ENCODE measurements around the gene ULK2. TPM values are rescaled to one million over a fixed set of nuclear protein-coding genes. Genes with fewer than 3 reads are reported as not detected.
"Not testable (repeated sequence)": the region's sequence is repeated elsewhere in the genome, so short reads cannot be mapped to it uniquely, and the experiment has no call there.

ULK2 gene
- total RNA-seq, 5 donors from 2014 or later (not counting 1 experiment from before 2014, with no cell fraction given) = 9.8 to 18.5 (median 10.5) TPM

DNA sequence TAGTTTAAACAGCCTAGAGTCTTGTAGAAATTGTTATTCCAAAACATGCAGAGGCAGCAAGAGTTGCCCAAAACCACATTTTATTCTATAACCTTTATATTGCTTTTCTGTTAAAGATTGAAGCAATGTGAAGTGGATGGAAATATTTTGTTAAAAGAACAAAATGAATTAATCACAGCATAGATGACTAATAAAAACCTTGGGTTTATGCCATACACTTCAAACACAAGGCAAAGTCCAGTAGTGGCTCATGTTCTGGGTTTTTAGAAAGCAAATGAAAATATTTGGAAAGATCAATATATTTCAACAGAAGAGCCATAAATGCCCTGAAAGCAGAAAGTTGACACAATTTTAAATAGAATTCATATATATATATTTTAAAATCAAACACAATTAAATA, 36.7 kb upstream of the ULK2 start:
- DNase-seq = no peak
- Mint-ChIP-seq H3K9me3 (no peaks in the 10 kb centered on the region), H3K27ac (no peak overlapping the region), H3K4me1 (no peaks in the 10 kb centered on the region), H3K27me3 (no peaks in the 10 kb centered on the region), H3K4me3 (no peak overlapping the region), H3K36me3 (peaks cover 48% of the 10 kb centered on the region)
- ChIA-PET POLR2A (no interaction called here), CTCF (interaction anchor here in 1 of 2 donors (0.7 kb wide), 1 partner anchor 106 kb away, joined by 3 read pairs; no protein-coding TSS in a partner anchor)
- Histone ChIP-seq H3K4me1 (ENCODE audit: control insufficient read depth in 1 of 2, extremely low read depth in 1 of 2, insufficient read depth in 2 of 2, low read length in 2 of 2) (no peaks in the 10 kb centered on the region), H3K27ac (ENCODE audit: low read length) (no peak overlapping the region), H3K4me3 (ENCODE audit: control insufficient read depth in 1 of 2, extremely low read depth in 1 of 2, low read length in 1 of 2) (no peak overlapping the region), H3K9me3 (no peaks in the 10 kb centered on the region), H3K27me3 (replicated peaks in 1 of 2; ENCODE audit: control insufficient read depth in 2 of 2, extremely low read depth in 1 of 2, insufficient read depth in 2 of 2, low read length in 1 of 2) (no peaks in the 10 kb centered on the region), H3K36me3 (ENCODE audit: control insufficient read depth in 2 of 2, extremely low read depth in 1 of 2, insufficient read depth in 1 of 2, low read length in 1 of 2) (peaks cover 10 to 63% of the 10 kb centered on the region in 2 donors)
- ATAC-seq (replicated peaks in 1 of 4) = no peak

DNA sequence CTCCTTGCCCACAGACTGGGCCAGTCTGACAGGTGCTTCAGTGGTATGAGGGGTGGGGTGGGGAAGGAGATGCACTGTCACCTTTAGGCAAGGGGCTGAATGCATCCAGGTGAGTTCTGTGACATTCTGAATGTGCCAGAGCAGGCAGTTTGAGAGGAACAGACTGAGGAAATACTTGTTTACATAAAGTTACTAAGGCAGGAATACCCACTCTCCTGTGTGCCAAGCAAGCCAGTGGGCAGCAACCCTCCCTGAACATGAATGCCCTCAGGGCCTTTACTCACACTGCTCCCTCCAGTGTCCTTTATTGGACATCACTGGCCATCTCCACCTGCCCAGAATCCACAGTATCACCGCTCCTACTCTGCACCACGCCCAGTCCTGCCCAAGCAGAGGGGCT, 33.1 kb upstream of the ULK2 start:
- Histone ChIP-seq H3K36me3 (ENCODE audit: control insufficient read depth in 2 of 2, extremely low read depth in 1 of 2, insufficient read depth in 1 of 2, low read length in 1 of 2) (peaks cover 10 to 28% of the 10 kb centered on the region in 2 donors), H3K4me3 (ENCODE audit: control insufficient read depth in 1 of 2, extremely low read depth in 1 of 2, low read length in 1 of 2) (no peak overlapping the region), H3K27ac (ENCODE audit: low read length) (no peak overlapping the region), H3K4me1 (ENCODE audit: control insufficient read depth in 1 of 2, extremely low read depth in 1 of 2, insufficient read depth in 2 of 2, low read length in 2 of 2) (no peaks in the 10 kb centered on the region), H3K9me3 (no peaks in the 10 kb centered on the region), H3K27me3 (replicated peaks in 1 of 2; ENCODE audit: control insufficient read depth in 2 of 2, extremely low read depth in 1 of 2, insufficient read depth in 2 of 2, low read length in 1 of 2) (no peaks in the 10 kb centered on the region)
- Mint-ChIP-seq H3K4me1 (peaks cover 0 to 13% (median 6%) of the 10 kb centered on the region in 3 donors), H3K27me3 (no peaks in the 10 kb centered on the region), H3K27ac (peak overlapping the region in 1 of 2 donors; percentile 64), H3K36me3 (peaks cover 21% of the 10 kb centered on the region), H3K9me3 (no peaks in the 10 kb centered on the region), H3K4me3 (no peak overlapping the region)
- no CpG with 5 or more reads among the region's 2 CpGs for WGBS (ENCODE audit: insufficient coverage)
- DNase-seq (no peak), ATAC-seq (replicated peaks in 1 of 4) (no peak)
- ChIA-PET CTCF (interaction anchor here in 1 of 2 donors (0.7 kb wide), 1 partner anchor 287 kb away, joined by 3 read pairs; no protein-coding TSS in a partner anchor), POLR2A (interaction anchor here in 1 of 2 donors (0.6 kb wide), 1 partner anchor 62 kb away, joined by 8 read pairs; no protein-coding TSS in a partner anchor)

- Mint-ChIP-seq H3K4me3 (no peak overlapping the region), H3K27me3 (no peaks in the 10 kb centered on the region), H3K27ac (peak overlapping the region in 1 of 2 donors; percentile 29), H3K9me3 (no peaks in the 10 kb centered on the region), H3K4me1 (peaks cover 0 to 13% (median 6%) of the 10 kb centered on the region in 3 donors), H3K36me3 (peaks cover 4% of the 10 kb centered on the region)
- Histone ChIP-seq H3K4me3 (ENCODE audit: control insufficient read depth in 1 of 2, extremely low read depth in 1 of 2, low read length in 1 of 2) (no peak overlapping the region), H3K9me3 (no peaks in the 10 kb centered on the region), H3K27me3 (replicated peaks in 1 of 2; ENCODE audit: control insufficient read depth in 2 of 2, extremely low read depth in 1 of 2, insufficient read depth in 2 of 2, low read length in 1 of 2) (peaks cover 0 to 1% of the 10 kb centered on the region in 2 experiments), H3K36me3 (ENCODE audit: control insufficient read depth in 2 of 2, extremely low read depth in 1 of 2, insufficient read depth in 1 of 2, low read length in 1 of 2) (peaks cover 6 to 10% of the 10 kb centered on the region in 2 donors), H3K4me1 (ENCODE audit: control insufficient read depth in 1 of 2, extremely low read depth in 1 of 2, insufficient read depth in 2 of 2, low read length in 2 of 2) (no peaks in the 10 kb centered on the region), H3K27ac (ENCODE audit: low read length) (no peak overlapping the region)
- POLR2A ChIA-PET = no interaction called here
- DNase-seq = no peak
- WGBS (ENCODE audit: insufficient coverage) = 100% methylated on average over 2 of the region's 2 CpGs
- no peak for ATAC-seq (replicated peaks in 1 of 4)
- CTCF ChIA-PET = no interaction called here
Measured at GRCh38 chr17:19897903-19898302, 30.2 kb upstream of the ULK2 start.

DNA sequence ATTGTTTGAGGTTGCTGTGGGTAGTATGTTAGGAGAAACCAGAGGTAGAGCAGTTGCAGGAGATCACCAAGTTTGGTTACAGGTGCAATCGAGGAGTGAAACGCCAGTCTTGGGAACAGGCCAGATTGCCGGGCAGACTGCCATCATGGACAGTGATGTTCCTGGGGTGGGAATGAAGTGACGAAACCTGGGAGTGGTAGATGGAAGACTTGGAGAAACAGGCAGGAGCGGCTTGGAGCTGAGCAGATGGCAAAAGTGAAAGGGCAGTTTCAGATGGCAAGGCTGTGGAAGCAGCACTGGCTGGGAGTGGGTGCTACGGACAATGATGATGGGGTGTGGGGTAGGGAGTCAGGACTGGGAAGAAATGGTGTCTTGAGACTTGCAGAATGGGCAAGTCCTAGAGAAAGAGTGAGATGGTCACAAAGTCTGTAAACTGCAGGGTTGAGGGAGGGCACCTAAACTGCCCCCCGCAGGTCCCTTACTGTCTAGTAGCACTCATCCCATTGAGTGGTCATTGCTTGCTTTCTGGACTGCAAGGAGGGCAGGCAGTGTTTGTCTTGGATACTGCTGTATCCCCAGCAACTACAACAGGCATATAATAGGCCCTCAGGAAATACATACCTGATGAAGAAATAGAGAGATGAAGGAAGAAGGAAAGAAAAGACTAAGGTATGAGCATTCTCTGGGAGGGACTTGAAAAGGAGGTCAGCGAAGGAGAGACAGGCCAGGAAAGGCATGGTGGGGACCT, 29.5 kb upstream of the ULK2 start:
- H3K27me3 Mint-ChIP-seq = no peaks in the 10 kb centered on the region
- Histone ChIP-seq H3K27me3 (replicated peaks in 1 of 2; ENCODE audit: control insufficient read depth in 2 of 2, extremely low read depth in 1 of 2, insufficient read depth in 2 of 2, low read length in 1 of 2) (peaks cover 0 to 3% of the 10 kb centered on the region in 2 experiments), H3K4me1 (ENCODE audit: control insufficient read depth in 1 of 2, extremely low read depth in 1 of 2, insufficient read depth in 2 of 2, low read length in 2 of 2) (no peaks in the 10 kb centered on the region), H3K4me3 (ENCODE audit: control insufficient read depth in 1 of 2, extremely low read depth in 1 of 2, low read length in 1 of 2) (no peak overlapping the region), H3K9me3 (no peaks in the 10 kb centered on the region), H3K36me3 (ENCODE audit: control insufficient read depth in 2 of 2, extremely low read depth in 1 of 2, insufficient read depth in 1 of 2, low read length in 1 of 2) (peaks cover 6 to 10% of the 10 kb centered on the region in 2 donors), H3K27ac (ENCODE audit: low read length) (no peak overlapping the region)
- peaks cover 0 to 13% (median 6%) of the 10 kb centered on the region in 3 donors for H3K4me1 Mint-ChIP-seq
- ATAC-seq (replicated peaks in 1 of 4) = no peak
- H3K36me3 Mint-ChIP-seq = peaks cover 4% of the 10 kb centered on the region
- H3K4me3 Mint-ChIP-seq = no peak overlapping the region
- peak overlapping the region in 1 of 2 donors; percentile 18 for H3K27ac Mint-ChIP-seq
- 93% methylated on average over 7 of the region's 8 CpGs for WGBS (ENCODE audit: insufficient coverage)
- ChIA-PET POLR2A (no interaction called here), CTCF (no interaction called here)
- no peaks in the 10 kb centered on the region for H3K9me3 Mint-ChIP-seq
- DNase-seq = no peak

DNA sequence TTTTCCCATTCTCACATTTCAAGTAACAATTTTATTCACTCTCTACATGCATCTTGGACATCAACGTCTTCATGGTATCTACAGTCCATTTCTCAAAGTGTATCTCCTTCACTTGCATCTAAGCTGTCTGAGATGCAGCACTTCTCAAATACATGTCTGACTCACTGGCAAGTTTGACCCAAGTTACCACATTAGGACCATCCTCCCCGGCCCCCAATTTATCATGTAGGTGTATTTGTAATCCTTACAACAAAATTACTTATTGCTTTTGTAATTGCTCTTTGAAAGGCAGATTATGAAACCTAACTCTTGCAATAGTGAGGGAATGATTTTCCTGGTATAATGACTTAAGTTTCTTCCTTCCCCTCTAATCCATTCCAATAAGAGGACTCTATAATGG, 28.9 kb upstream of the ULK2 start:
- ATAC-seq (replicated peaks in 1 of 4) = no peak
- Histone ChIP-seq H3K9me3 (no peaks in the 10 kb centered on the region), H3K27me3 (replicated peaks in 1 of 2; ENCODE audit: control insufficient read depth in 2 of 2, extremely low read depth in 1 of 2, insufficient read depth in 2 of 2, low read length in 1 of 2) (peaks cover 0 to 3% of the 10 kb centered on the region in 2 experiments), H3K27ac (ENCODE audit: low read length) (no peak overlapping the region), H3K36me3 (ENCODE audit: control insufficient read depth in 2 of 2, extremely low read depth in 1 of 2, insufficient read depth in 1 of 2, low read length in 1 of 2) (peaks cover 6 to 10% of the 10 kb centered on the region in 2 donors), H3K4me1 (ENCODE audit: control insufficient read depth in 1 of 2, extremely low read depth in 1 of 2, insufficient read depth in 2 of 2, low read length in 2 of 2) (no peaks in the 10 kb centered on the region), H3K4me3 (ENCODE audit: control insufficient read depth in 1 of 2, extremely low read depth in 1 of 2, low read length in 1 of 2) (no peak overlapping the region)
- WGBS (ENCODE audit: insufficient coverage) = 80% methylated on average over 1 of the region's 2 CpGs
- peaks cover 4% of the 10 kb centered on the region for H3K36me3 Mint-ChIP-seq
- no peak for DNase-seq
- ChIA-PET POLR2A (no interaction called here), CTCF (no interaction called here)
- H3K4me1 Mint-ChIP-seq = peaks cover 0 to 13% (median 6%) of the 10 kb centered on the region in 3 donors
- H3K4me3 Mint-ChIP-seq = no peak overlapping the region
- no peaks in the 10 kb centered on the region for H3K27me3 Mint-ChIP-seq
- no peaks in the 10 kb centered on the region for H3K9me3 Mint-ChIP-seq
- H3K27ac Mint-ChIP-seq = peak overlapping the region in 1 of 2 donors; percentile 18

GRCh38 chr17:19890554-19890953, 22.8 kb upstream of the ULK2 start:
- H3K9me3 Mint-ChIP-seq; H3K4me3 Mint-ChIP-seq; H3K36me3 Mint-ChIP-seq; H3K27me3 ChIP-seq (replicated peaks in 1 of 2; ENCODE audit: control insufficient read depth in 2 of 2, extremely low read depth in 1 of 2, insufficient read depth in 2 of 2, low read length in 1 of 2); H3K9me3 ChIP-seq; POLR2A ChIA-PET; H3K4me1 Mint-ChIP-seq; DNase-seq; H3K4me3 ChIP-seq (ENCODE audit: control insufficient read depth in 1 of 2, extremely low read depth in 1 of 2, low read length in 1 of 2); H3K36me3 ChIP-seq (ENCODE audit: control insufficient read depth in 2 of 2, extremely low read depth in 1 of 2, insufficient read depth in 1 of 2, low read length in 1 of 2); ATAC-seq (replicated peaks in 1 of 4); H3K27ac ChIP-seq (ENCODE audit: low read length); H3K27me3 Mint-ChIP-seq; H3K4me1 ChIP-seq (ENCODE audit: control insufficient read depth in 1 of 2, extremely low read depth in 1 of 2, insufficient read depth in 2 of 2, low read length in 2 of 2); H3K27ac Mint-ChIP-seq: not testable (repeated sequence)
- CTCF ChIA-PET = interaction anchor here in 1 of 2 donors (0.6 kb wide), 1 partner anchor 365 kb away, joined by 11 read pairs; no protein-coding TSS in a partner anchor
- 98% methylated on average over 5 of the region's 5 CpGs for WGBS (ENCODE audit: insufficient coverage)

Data from T-cell (primary cell).